GM21825 (cell line): ENCODE results near the gene RNF32.

Source experiments
- ATAC-seq: cut with Tn5 transposase; IDR thresholded peaks from one replicate; pipeline ENCODE4 v1.9.1; 2021; ENCODE audit warnings: mild to moderate bottlenecking, moderate library complexity; ENCODE audit not compliant: unreplicated experiment

Gene RNF32

DNA sequence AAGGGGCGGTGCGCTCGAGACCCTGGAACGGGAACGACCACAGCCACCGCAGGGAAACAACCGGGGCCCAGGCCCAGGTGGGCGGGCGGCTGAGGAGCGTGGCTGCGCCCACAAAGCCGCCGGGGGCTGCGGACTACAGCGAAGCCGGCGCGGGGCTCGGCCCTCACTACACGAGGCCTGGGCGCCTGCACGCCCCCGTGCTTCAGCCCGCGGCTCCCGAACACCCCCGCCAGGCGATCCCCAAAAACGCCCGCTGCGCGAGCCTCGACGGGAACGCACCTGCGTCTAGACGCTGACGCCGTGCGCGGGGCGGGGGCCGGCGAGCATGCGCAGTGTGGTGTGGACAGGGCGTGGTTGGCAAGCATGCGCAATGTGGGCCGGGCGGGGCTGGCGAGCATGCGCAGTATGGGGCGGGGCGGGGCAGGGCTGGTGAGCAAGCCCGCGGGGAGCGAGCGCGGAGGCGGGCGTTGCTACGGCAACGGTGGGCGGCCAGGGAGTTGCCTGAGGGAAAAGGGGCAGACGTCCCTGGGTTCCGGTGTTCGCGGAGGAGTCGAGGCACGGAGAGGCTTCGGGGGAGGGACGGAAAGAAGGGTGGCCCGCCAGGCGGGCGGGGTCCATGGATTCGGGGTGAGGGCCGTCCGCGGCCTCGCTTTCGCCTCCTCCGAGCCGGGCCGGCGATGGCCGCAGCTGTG, at the start of gene RNF32:
Gene RNF32, plus strand, starts transcription at position 518 of the 692 bp plus-strand sequence. CDS start 3,104 bp downstream, outside the sequence.
- ATAC-seq = peak; percentile 83

- no peak for ATAC-seq
Measured at GRCh38 chr7:156592155-156592884, 48.3 kb upstream of the RNF32 start.

GRCh38 chr7:156594283-156595080, 46.1 kb upstream of the RNF32 start:
- ATAC-seq = no peak

DNA sequence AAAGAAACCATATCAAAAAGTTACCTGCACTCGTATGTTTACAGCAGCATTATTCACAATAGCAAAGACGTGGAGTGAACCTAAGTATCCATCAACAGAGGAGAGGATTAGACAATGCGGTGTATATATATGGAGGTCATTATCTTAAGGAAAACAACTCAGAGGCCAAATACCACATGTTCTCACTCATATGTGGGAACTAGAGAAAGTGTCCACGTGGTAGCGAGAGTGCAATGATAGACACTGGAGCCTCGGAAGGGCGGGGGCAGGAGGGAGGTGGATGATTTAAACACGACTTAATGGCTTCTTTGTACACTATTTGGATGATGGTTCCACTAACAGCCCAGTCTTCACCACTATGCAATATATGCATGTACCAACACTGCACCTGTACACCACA, 40.1 kb upstream of the RNF32 start:
- no peak for ATAC-seq

DNA sequence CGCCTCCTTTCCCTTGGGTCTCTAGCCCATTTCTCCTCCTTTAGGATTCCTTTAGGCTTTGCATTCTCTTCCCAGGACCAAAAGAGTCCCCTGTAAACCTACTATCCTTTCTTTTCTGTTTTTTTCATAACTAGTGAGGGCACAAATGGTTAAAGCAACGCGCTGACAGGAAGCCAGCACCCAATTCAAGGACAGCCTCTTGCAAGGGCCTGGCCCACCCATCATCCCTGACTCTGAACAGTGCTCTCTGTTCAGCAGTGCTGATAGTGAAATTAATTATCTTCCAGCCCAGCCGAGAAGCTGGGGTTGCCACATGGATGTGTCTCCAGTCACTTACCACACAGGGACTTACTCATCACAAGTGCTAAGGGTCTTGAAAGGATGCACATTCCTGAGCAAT, 38.3 kb upstream of the RNF32 start:
- ATAC-seq = no peak

DNA sequence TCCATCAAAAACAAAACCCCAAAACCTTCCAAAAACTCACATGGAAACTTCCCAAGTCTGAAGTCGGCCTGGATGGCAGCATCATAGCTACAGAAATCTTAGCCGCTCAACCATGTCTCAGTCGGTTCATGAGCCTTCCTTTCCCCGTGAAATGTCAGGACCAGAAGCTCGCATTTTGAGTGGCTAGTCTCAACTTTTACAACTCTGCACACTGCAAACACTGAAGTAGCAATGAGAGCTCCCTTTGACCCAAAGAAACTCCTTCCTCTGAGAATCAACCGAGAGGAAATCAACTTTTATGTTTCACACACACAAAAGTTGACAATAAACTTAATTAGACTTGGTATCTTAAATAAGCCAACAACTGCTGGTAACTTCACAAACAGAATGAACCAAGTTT, 37.6 kb upstream of the RNF32 start:
- no peak for ATAC-seq

- no peak for ATAC-seq
Measured at GRCh38 chr7:156603629-156604028, 36.9 kb upstream of the RNF32 start.

DNA sequence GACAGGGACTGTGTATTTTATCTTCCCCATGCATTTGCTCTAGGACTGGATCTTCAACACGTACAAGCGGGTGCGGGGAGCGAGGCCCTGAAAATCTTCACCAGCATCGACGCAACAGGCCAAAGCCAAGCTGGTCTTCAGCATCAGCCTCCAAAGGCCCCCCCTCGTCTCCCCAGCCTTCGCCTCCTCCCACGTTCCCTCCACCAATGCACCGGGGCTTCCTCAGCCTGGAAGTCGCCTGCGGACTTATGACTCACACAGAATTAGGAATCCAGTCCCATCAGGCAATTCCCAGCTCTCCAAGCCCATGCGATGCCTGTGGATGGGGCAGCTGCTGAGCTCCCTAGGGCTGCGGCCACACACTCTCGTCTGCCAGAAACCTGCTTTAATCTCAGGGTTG, 36.3 kb upstream of the RNF32 start:
- ATAC-seq = no peak

DNA sequence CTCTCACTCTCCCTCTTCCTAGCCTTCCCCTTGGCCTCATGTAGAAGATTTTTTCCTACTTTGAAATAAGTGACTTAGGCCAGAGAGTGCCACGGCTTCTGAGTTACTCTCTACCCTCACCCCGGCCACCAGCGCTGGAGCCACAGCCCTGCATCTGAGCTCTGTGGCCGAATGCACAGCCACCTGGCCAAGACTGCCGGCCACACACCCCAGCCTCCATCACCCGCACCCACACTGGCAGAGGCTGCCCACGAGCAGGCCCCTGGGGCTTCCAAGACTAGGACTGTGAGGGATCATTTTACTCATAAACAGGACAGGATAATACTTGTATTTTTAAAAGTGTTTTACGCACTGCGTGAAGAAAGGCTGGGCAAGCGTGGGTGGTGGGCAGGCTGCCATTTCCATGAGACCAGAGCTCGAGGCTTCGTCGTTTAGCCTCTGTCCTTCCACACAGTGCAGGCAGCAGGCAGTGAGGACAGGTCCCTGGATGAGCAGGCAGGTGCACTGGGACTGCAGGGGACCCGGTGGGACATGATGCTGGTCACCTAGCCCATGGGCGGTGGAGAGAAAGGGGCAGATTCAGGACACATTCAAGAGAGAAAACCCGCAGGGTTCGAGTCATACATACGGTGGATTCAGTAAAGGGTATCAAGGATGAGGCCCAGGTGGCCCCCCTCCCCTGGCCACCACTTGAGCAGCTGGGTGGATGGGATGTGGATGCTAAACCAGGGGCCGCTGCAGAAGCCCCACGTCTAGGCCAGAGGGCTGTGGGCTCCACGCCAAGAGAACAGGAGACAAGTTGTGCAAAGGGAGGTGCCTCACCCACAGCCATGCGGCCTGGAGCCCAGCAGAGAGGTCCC, 35.5 kb upstream of the RNF32 start:
- no peak for ATAC-seq

DNA sequence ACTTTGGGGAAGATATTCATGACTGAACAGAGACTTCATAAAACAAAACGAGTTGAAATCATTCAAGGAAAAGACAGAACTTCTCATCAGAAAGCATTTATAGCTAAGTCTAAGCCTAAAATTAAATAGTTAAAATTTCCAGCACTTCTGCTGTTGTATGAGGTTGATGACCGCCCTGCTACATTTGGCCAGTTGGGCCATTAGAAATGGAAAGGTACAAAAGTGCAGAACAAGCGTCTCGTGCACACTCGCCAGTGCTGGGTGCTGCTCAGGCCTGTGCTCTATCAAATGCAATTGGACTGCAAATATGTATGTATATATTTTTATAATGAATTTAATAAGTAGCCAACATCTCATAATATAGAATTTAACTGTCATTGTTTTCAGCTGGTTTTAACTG, 34.4 kb upstream of the RNF32 start:
- no peak for ATAC-seq

DNA sequence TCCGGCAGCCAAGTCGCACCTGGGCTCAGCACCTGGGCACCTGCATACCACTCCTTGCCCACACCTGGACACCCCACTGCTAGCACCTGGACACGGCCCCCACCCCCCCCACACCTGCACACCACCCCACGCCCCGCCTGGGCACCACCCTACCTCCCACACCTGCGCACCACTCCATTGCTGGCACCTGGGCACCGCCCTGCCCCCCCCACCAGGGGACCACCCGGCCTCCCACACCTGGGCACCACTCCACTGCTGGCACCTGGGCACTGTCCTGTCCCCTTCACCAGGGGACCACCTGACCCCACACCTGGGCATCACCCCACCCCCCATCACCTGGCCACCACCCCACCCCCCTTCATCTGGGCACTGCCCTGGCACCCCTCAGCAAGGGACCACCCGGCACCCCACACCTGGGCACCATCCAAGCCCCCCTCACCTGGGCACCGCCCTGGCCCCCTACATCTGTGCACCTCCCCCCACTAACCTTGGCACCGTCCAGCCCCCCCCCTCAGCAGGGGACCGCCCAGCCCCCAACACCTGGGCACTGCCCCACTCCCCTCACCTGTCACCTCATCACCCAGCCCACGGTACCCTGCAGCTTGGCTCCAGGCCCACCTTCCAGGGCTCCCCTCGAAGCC, 33.8 kb upstream of the RNF32 start:
- no peak for ATAC-seq

GRCh38 chr7:156607332-156608172, 33.0 kb upstream of the RNF32 start:
- no peak for ATAC-seq

GRCh38 chr7:156608173-156608478, 32.4 kb upstream of the RNF32 start:
- no peak for ATAC-seq

GRCh38 chr7:156609010-156609877, 31.3 kb upstream of the RNF32 start:
- no peak for ATAC-seq

GRCh38 chr7:156610130-156610529, 30.4 kb upstream of the RNF32 start:
- ATAC-seq = no peak

DNA sequence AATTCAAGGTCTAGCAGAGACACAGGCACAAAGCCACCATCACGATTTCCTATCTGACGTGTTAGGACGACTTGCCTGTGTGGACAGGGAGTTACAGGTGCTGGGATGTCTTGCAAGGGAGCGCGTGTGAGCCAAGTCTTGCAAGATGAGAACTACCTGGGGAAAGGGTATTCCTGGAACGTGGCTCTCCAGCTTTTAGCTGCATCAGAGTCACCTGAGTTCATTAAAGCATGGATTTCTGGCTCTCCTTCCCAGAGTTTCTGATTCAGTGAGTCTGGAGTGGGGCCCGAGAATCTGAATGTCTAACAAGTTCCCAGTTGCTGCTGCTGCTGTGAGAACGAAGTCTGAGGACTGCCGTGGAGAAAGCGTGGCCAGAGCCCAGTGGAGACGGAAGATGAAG, 30.0 kb upstream of the RNF32 start:
- no peak for ATAC-seq

DNA sequence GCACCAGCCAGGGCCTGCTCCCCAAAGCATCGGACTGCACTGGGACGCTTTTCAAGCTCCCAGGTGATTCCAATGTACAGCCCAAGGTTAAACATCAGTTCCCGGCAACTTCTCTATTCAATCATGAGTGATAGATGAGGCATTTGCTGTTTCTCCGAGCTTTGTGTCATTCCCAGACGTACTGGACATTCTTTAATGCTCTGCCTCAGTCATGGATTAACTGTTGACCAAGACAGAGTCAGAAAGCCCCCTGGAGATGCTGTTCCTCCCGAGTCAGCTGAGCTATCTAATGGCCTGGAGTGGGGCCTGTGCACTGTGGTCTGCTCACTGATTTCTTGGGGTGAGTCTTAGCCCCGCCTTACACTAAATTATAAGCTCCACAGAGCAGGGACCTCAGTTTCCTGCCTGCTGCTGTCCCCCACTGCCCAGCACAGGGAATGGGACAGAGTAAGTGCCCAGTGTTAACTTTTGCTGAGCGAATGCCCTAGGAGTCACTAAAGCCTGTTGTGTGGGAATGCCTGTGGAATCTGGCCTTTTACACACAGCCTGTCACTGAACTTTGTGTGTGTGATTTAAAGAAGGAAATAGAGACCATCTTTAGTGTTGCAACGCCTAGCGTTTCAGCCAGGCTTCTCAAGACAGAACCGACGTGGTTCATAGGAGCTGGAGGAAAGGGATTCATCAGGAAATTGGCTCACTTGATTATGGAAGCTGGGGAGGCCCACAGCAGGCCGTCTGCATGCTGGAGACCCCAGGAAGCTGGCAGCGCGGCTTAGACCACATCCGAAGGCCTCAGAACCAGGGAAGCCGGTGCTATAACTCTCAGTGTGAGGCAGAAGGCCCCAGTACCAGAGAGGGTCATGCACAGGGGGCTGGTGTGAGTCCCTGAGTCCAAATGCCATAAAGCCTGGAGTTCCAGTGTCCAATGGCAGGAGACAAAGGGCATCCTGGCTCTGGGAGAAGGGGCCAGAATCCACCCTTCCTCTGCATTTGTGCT, 29.3 kb upstream of the RNF32 start:
- ATAC-seq = no peak
